Testis (tissue), 3 donors: ENCODE data around the gene CPNE1. TPM values are rescaled to one million over a fixed set of nuclear protein-coding genes. Genes with fewer than 3 reads are reported as not detected.

Experiments used
- DNase-seq: peaks from one replicate; pipeline ENCODE4 v3.0.0-alpha.2; 2019
- H3K27ac ChIP-seq, 2 donors: fragments of 200-600 bp; sonication (generic); one replicate each; pipeline ENCODE4 v1.5.1; 2019
- H3K27me3 ChIP-seq: fragments of 200-600 bp; sonication (generic); one replicate; pipeline ENCODE4 v1.5.1; 2019
- H3K36me3 ChIP-seq: fragments of 200-600 bp; sonication (generic); one replicate; pipeline ENCODE4 v1.5.1; 2017; ENCODE audit warnings: low read depth; ENCODE audit errors: missing control alignments
- H3K4me1 ChIP-seq: fragments of 200-600 bp; sonication (generic); one replicate; pipeline ENCODE4 v1.5.1; 2019
- H3K4me3 ChIP-seq, 2 donors: fragments of 200-600 bp; sonication (generic); one replicate each; pipeline ENCODE4 v1.5.1; 2017 to 2019
- H3K9me3 ChIP-seq: fragments of 200-600 bp; sonication (generic); one replicate; pipeline ENCODE4 v1.5.1; 2017
- POLR2A ChIP-seq: fragments of 450-650 bp; IDR thresholded peaks from one replicate; pipeline ENCODE4 v1.6.1; 2017; ENCODE audit warnings: antibody characterized with exemption, mild to moderate bottlenecking, moderate library complexity
- WGBS, 2 donors: methylation state at CpG; one replicate each; pipeline ENCODE4 v1.1.5; 2018; 5-methylcytosine and 5-hydroxymethylcytosine counted together
- intact Hi-C: fragments of 100-400 bp; cut with DNase I; formaldehyde crosslinking; loops from one replicate; pipeline ENCODE4 v1.15.1; 2023; ENCODE audit warnings: low total_unique reads
- polyA plus RNA-seq: library from polyadenylated mRNA; stranded (reverse); fragments of 350-450 nt; fragmentation: Illumina TruSeq; extraction: RNeasy Lipid Tissue Mini Kit (QIAGEN cat#74804); gene quantifications from one replicate; pipeline ENCODE4 v1.2.3, GENCODE V29; 2014; ENCODE audit warnings: low read depth, low replicate concordance; ENCODE audit not compliant: insufficient read depth
- total RNA-seq, 2 donors: library from RNA; depleted of rRNA; stranded (reverse); fragments of >200 nt; gene quantifications; one replicate each; pipeline ENCODE4 v1.2.3, GENCODE V29; 2016
- TF ChIP-seq, protein P1 (sequence below), 3 experiments: fragments of 450-650 bp in 2 of 3; fragments of 200-600 bp in 1 of 3; sonication (generic) in 1 of 3; IDR thresholded peaks; one replicate each; pipeline ENCODE4 v1.5.1; 2016 to 2019; ENCODE audit warnings: antibody characterized with exemption in 3 of 3, mild to moderate bottlenecking in 2 of 3, moderate library complexity in 1 of 3

Gene CPNE1
- total and polyA plus RNA-seq, 3 donors from 2014 or later: 60.6 to 105 (median 103) TPM

DNA sequence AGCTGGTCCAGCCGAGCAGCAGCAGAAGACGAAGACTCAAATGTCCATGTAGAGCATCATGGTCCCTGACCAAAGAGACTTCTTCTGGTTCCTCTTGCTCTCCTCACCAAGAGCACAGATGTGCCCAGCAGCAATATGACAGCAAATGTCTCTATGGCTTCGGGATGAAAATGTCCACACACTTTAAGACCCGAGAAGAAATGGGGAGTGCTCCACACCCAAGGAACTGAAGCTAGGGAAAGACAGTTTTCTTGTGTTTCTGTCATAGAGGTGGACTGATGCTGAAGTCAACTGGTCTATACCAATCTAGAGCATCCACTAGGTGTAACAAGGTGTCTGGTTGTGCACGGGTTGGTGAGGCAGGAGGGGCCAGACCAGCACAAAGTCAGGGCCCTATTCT, 4.5 kb upstream of the CPNE1 start:
- H3K27ac ChIP-seq: no peak overlapping the region
- H3K36me3 ChIP-seq: no peaks in the 10 kb centered on the region
- TF ChIP-seq POLR2A: no peak
- TF ChIP-seq, protein P1, sequence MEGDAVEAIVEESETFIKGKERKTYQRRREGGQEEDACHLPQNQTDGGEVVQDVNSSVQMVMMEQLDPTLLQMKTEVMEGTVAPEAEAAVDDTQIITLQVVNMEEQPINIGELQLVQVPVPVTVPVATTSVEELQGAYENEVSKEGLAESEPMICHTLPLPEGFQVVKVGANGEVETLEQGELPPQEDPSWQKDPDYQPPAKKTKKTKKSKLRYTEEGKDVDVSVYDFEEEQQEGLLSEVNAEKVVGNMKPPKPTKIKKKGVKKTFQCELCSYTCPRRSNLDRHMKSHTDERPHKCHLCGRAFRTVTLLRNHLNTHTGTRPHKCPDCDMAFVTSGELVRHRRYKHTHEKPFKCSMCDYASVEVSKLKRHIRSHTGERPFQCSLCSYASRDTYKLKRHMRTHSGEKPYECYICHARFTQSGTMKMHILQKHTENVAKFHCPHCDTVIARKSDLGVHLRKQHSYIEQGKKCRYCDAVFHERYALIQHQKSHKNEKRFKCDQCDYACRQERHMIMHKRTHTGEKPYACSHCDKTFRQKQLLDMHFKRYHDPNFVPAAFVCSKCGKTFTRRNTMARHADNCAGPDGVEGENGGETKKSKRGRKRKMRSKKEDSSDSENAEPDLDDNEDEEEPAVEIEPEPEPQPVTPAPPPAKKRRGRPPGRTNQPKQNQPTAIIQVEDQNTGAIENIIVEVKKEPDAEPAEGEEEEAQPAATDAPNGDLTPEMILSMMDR (IDR thresholded peaks at IDR 0.05): no peak
- no peaks in the 10 kb centered on the region for H3K9me3 ChIP-seq
- WGBS, 2 donors: 95 to 97% methylated on average over 5 of the region's 5 CpGs
- H3K27me3 ChIP-seq: no peaks in the 10 kb centered on the region
- intact Hi-C loops: no loop called here
- DNase-seq: no peak
- H3K4me1 ChIP-seq: no peaks in the 10 kb centered on the region
- no peak overlapping the region for H3K4me3 ChIP-seq

DNA sequence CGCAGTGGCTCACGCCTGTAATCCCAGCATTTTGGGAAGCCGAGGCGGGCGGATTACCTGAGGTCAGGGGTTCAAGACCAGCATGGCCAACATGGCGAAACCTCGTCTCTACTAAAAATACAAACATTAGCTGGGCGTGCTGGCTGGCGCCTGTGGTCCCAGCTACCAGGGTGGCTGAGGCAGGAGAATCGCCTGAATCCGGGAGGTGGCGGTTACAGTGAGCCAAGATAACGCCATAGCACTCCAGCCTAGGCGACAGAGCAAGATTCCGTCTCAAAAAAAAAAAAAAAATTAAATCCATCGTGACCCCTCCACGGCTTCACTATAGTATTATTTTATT, 1.2 kb upstream of the CPNE1 start:
- H3K27me3 ChIP-seq: no peaks in the 10 kb centered on the region
- no peaks in the 10 kb centered on the region for H3K36me3 ChIP-seq
- no peak for DNase-seq
- peak overlapping the region; percentile 39 to 97 for H3K27ac ChIP-seq
- WGBS, 2 donors: 67 to 85% methylated on average over 17 of the region's 17 CpGs
- H3K4me3 ChIP-seq: peak overlapping the region in 1 of 2 donors; percentile 97
- TF ChIP-seq POLR2A: no peak
- TF ChIP-seq, protein P1 (IDR thresholded peaks at IDR 0.05): no peak
- intact Hi-C loops: no loop called here
- peaks cover 12% of the 10 kb centered on the region for H3K4me1 ChIP-seq
- no peaks in the 10 kb centered on the region for H3K9me3 ChIP-seq

DNA sequence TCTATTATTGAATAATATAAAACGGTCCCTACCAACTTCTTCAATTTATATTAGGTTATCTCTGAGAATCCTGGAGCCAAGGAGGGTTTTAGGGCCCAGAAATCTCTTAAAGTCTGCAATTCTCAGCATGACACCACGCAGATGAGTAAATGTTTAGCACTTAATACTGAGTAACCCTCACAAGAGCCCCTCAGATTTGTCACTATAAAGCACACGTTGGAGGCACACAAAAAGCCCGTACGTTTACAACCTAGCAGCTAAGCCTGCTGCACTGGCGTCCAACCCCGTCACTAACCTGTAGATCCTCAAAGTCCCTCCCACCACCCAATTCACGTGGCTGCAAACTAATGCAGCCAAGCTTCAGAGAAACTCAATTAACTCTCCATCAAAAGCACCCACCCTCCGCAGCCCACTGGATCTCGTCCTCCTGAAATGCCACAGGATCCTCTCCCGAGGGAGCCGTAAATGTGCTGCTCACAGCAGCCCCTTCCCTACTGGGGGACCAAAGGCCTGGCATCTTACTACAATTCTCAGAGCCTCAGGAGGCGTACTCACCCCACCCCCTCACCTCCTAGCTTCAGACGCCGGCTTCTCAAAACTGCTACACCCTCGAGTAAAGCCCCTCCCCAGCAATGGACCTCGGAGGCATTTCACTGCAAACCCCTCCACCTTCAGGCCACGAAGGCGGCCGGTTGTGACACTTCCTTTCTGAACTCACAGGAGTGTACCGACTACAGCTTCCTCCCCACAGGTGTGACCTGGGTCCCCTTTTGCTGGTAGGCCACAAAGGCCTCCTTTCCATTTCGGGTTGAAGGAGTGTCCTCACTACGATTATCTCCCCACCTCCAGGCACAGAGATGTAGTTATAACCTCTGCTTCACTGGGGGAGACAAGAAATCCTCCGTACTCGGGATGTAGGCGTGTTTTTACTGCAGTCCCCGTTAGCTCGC, 909 bp downstream of the CPNE1 start:
- H3K4me3 ChIP-seq: peak overlapping the region; percentile 96 to 97
- H3K27ac ChIP-seq: peak overlapping the region; percentile 97 to 99
- no peaks in the 10 kb centered on the region for H3K27me3 ChIP-seq
- intact Hi-C loops: no loop called here
- 0 to 1% methylated on average over 28 of the region's 28 CpGs for WGBS, 2 donors
- H3K4me1 ChIP-seq: peaks cover 16% of the 10 kb centered on the region
- H3K9me3 ChIP-seq: no peaks in the 10 kb centered on the region
- no peaks in the 10 kb centered on the region for H3K36me3 ChIP-seq
- peak; percentile 78 for DNase-seq
- TF ChIP-seq, protein P1 (IDR thresholded peaks at IDR 0.05): no peak
- TF ChIP-seq POLR2A: no peak

DNA sequence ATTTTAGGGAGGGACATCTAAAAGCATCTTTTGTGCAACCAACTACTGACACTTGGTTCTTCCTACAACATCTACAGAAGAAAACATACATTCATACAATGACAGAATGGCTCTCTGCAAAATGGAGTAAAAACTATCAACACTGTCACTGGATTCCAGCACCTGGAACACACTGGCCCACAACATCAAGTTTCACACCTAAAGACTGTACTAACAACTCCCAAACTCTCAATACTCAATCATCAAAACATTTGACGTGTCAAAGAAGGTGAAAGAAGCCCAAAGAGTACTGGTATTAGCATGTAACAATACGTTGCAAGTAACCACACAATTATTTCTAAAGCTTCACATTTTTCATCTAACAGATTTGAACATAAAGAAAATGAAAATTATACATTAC, 2.1 kb downstream of the CPNE1 start:
- no peak for TF ChIP-seq POLR2A
- TF ChIP-seq, protein P1 (IDR thresholded peaks at IDR 0.05): no peak
- no peak overlapping the region for H3K4me3 ChIP-seq
- WGBS, 2 donors: 25 to 33% methylated on average over 2 of the region's 2 CpGs
- peaks cover 16% of the 10 kb centered on the region for H3K4me1 ChIP-seq
- H3K36me3 ChIP-seq: no peaks in the 10 kb centered on the region
- DNase-seq: no peak
- no peaks in the 10 kb centered on the region for H3K9me3 ChIP-seq
- H3K27me3 ChIP-seq: no peaks in the 10 kb centered on the region
- H3K27ac ChIP-seq: peak overlapping the region in 1 of 2 donors; percentile 97
- intact Hi-C loops: no loop called here
